ENCODE results near the gene UAP1L1.

DNA sequence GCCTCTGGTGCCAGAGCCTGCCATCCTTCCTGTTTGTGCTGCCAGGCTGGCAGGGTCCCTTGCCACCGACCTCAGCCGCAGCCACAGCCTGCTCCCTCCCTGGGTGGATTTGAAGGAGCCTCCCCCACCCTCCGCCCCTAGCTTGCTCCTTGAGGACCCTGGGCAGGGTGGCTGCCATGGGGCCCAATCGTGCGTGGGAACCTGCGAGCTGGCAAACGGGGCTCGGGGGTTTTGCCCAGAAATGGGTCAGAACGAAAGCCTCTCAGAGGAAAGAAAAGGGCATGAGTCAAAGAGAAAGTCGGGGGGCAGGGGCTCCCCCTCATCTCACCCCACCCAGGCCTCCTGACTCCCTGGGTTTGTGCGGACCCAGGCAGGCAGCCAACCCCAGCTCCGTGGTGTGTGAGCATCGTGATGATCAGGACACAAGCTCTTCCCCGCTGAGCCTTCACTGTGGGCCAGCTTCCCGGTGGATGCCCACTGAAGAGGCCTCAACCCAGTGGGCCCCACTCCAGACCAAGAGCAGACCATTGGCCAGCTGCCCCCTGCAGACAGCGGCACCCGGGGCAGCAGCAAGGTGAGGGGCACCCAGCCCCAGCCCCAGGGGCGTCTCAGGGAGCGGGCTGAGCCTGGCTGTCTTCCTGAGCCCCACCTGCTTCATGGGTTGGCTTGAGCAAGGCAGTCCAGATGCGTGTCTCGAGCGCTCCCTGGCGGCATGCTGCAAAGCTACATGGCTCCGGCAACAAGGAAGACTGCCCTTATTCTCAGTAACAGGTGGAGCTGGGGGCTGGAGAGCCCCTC is 42.4 kb upstream of the UAP1L1 start:
- TF ChIP-seq, protein P1, sequence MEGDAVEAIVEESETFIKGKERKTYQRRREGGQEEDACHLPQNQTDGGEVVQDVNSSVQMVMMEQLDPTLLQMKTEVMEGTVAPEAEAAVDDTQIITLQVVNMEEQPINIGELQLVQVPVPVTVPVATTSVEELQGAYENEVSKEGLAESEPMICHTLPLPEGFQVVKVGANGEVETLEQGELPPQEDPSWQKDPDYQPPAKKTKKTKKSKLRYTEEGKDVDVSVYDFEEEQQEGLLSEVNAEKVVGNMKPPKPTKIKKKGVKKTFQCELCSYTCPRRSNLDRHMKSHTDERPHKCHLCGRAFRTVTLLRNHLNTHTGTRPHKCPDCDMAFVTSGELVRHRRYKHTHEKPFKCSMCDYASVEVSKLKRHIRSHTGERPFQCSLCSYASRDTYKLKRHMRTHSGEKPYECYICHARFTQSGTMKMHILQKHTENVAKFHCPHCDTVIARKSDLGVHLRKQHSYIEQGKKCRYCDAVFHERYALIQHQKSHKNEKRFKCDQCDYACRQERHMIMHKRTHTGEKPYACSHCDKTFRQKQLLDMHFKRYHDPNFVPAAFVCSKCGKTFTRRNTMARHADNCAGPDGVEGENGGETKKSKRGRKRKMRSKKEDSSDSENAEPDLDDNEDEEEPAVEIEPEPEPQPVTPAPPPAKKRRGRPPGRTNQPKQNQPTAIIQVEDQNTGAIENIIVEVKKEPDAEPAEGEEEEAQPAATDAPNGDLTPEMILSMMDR (IDR thresholded peaks at IDR 0.05; ENCODE audit: insufficient read depth, low read length): peak; percentile 81
- TF ChIP-seq, protein P2, sequence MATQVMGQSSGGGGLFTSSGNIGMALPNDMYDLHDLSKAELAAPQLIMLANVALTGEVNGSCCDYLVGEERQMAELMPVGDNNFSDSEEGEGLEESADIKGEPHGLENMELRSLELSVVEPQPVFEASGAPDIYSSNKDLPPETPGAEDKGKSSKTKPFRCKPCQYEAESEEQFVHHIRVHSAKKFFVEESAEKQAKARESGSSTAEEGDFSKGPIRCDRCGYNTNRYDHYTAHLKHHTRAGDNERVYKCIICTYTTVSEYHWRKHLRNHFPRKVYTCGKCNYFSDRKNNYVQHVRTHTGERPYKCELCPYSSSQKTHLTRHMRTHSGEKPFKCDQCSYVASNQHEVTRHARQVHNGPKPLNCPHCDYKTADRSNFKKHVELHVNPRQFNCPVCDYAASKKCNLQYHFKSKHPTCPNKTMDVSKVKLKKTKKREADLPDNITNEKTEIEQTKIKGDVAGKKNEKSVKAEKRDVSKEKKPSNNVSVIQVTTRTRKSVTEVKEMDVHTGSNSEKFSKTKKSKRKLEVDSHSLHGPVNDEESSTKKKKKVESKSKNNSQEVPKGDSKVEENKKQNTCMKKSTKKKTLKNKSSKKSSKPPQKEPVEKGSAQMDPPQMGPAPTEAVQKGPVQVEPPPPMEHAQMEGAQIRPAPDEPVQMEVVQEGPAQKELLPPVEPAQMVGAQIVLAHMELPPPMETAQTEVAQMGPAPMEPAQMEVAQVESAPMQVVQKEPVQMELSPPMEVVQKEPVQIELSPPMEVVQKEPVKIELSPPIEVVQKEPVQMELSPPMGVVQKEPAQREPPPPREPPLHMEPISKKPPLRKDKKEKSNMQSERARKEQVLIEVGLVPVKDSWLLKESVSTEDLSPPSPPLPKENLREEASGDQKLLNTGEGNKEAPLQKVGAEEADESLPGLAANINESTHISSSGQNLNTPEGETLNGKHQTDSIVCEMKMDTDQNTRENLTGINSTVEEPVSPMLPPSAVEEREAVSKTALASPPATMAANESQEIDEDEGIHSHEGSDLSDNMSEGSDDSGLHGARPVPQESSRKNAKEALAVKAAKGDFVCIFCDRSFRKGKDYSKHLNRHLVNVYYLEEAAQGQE (IDR thresholded peaks at IDR 0.05; ENCODE audit: insufficient replicate concordance, low read depth): no peak
- no peak for TF ChIP-seq GABPA (IDR thresholded peaks at IDR 0.05; ENCODE audit: low read depth)

All from HL-60 (cell line).